Measurements from ENCODE around the gene GET3. TPM values are rescaled to one million over a fixed set of nuclear protein-coding genes. Genes with fewer than 3 reads are reported as not detected.

GET3 gene
- total RNA-seq, 1 donor from 2014 or later = 86.6 TPM

- TF ChIP-seq CTCF (conservative IDR thresholded peaks at IDR 0.05; ENCODE audit: low read depth, low read length) = no peak
- no peak for DNase-seq (ENCODE audit: low read depth)
- peak overlapping the region; percentile 96 for H3K4me3 ChIP-seq (ENCODE audit: low read depth, low read length)
These were observed 51.4 kb downstream of the GET3 start for GRCh38 chr19:12788682-12789097.

GRCh38 chr19:12789098-12789903 lies 52.0 kb downstream of the GET3 start:
- H3K4me3 ChIP-seq (ENCODE audit: low read depth, low read length) = peak overlapping the region; percentile 96
- DNase-seq (ENCODE audit: low read depth) = no peak
- TF ChIP-seq CTCF (conservative IDR thresholded peaks at IDR 0.05; ENCODE audit: low read depth, low read length) = no peak

GRCh38 chr19:12789904-12790619 lies 52.8 kb downstream of the GET3 start:
- no peak for DNase-seq (ENCODE audit: low read depth)
- no peak for TF ChIP-seq CTCF (conservative IDR thresholded peaks at IDR 0.05; ENCODE audit: low read depth, low read length)
- H3K4me3 ChIP-seq (ENCODE audit: low read depth, low read length) = peak overlapping the region; percentile 96

- TF ChIP-seq CTCF (conservative IDR thresholded peaks at IDR 0.05; ENCODE audit: low read depth, low read length) = no peak
- no peak for DNase-seq (ENCODE audit: low read depth)
- H3K4me3 ChIP-seq (ENCODE audit: low read depth, low read length) = peak overlapping the region; percentile 96
These were observed 53.5 kb downstream of the GET3 start for GRCh38 chr19:12790628-12791344.

- no peak for TF ChIP-seq CTCF (conservative IDR thresholded peaks at IDR 0.05; ENCODE audit: low read depth, low read length)
- H3K4me3 ChIP-seq (ENCODE audit: low read depth, low read length) = peak within 1 kb of the TSS; percentile 96
- no peak for DNase-seq (ENCODE audit: low read depth)
These were observed 54.2 kb downstream of the GET3 start, which contains the start of gene JUNB for GRCh38 chr19:12791345-12792050. TSS of gene JUNB (plus strand) at chr19:12791486. CDS start at chr19:12791772, 286 bp downstream.

GRCh38 chr19:12792051-12792852 lies 55.0 kb downstream of the GET3 start:
- no peak for TF ChIP-seq CTCF (conservative IDR thresholded peaks at IDR 0.05; ENCODE audit: low read depth, low read length)
- peak overlapping the region; percentile 96 for H3K4me3 ChIP-seq (ENCODE audit: low read depth, low read length)
- DNase-seq (ENCODE audit: low read depth) = no peak

All from epithelial cell of proximal tubule (primary cell).